DND-41 (cell line): ENCODE data around the gene STH.

Experiments used
- ATAC-seq: fragments of 200-7000 bp; cut with Tn5 transposase; 3 replicates; pipeline ENCODE4 v1.9.1; 2021; ENCODE audit warnings: low read depth; ENCODE audit not compliant: insufficient read depth
- DNase-seq: peaks from one replicate; pipeline ENCODE4 v3.0.0-alpha.2; 2020
- H2AFZ ChIP-seq: 2 replicates; pipeline ENCODE4 v1.6.0; 2012; ENCODE audit warnings: low read depth, low read length
- H3K27ac ChIP-seq: 2 replicates; pipeline ENCODE4 v1.5.1; 2012; ENCODE audit warnings: low read length, inconsistent platforms
- H3K27me3 ChIP-seq: fragments of 200-600 bp; sonication (generic); 2 replicates; pipeline ENCODE4 v1.6.0; 2012; ENCODE audit warnings: low read length, mild to moderate bottlenecking, inconsistent platforms; ENCODE audit not compliant: insufficient read depth, poor library complexity
- H3K36me3 ChIP-seq: 2 replicates; pipeline ENCODE4 v1.5.1; 2012; ENCODE audit warnings: low read length, inconsistent platforms; ENCODE audit not compliant: insufficient read depth
- H3K4me1 ChIP-seq: 2 replicates; pipeline ENCODE4 v1.5.1; 2012; ENCODE audit warnings: mild to moderate bottlenecking, low read length; ENCODE audit not compliant: insufficient read depth
- H3K4me2 ChIP-seq: 2 replicates; pipeline ENCODE4 v1.6.0; 2012; ENCODE audit warnings: mild to moderate bottlenecking, moderate library complexity, low read length, inconsistent platforms; ENCODE audit not compliant: insufficient read depth
- H3K4me3 ChIP-seq, 2 experiments: fragments of 200-600 bp in 1 of 2; shearing (Covaris generic) in 1 of 2; 2 replicates each; pipeline ENCODE4 v1.5.1; 2012 to 2016; ENCODE audit warnings: inconsistent platforms in 2 of 2, low read length in 2 of 2, mild to moderate bottlenecking in 2 of 2, low read depth in 1 of 2, moderate library complexity in 1 of 2
- H3K79me2 ChIP-seq: 2 replicates; pipeline ENCODE4 v1.6.0; 2012; ENCODE audit warnings: low read length, inconsistent platforms; ENCODE audit not compliant: insufficient read depth
- H3K9ac ChIP-seq: 2 replicates; pipeline ENCODE4 v1.6.0; 2012; ENCODE audit warnings: low read depth, mild to moderate bottlenecking, inconsistent platforms, low read length, moderate library complexity
- H3K9me3 ChIP-seq: 2 replicates; pipeline ENCODE4 v1.5.1; 2012; ENCODE audit warnings: low read length, moderate library complexity, mild to moderate bottlenecking, inconsistent platforms; ENCODE audit not compliant: insufficient read depth, severe bottlenecking
- H4K20me1 ChIP-seq: 2 replicates; pipeline ENCODE4 v1.6.0; 2012; ENCODE audit warnings: low read length; ENCODE audit not compliant: insufficient read depth
- EZH2 ChIP-seq: IDR thresholded peaks from 3 replicates; pipeline ENCODE4 v1.6.1; 2012; ENCODE audit warnings: borderline replicate concordance, low read depth, mild to moderate bottlenecking, moderate library complexity, low read length, inconsistent platforms; ENCODE audit not compliant: severe bottlenecking
- TF ChIP-seq, protein P1 (sequence below): IDR thresholded peaks from 2 replicates; pipeline ENCODE4 v1.5.1; 2012; ENCODE audit warnings: borderline replicate concordance, low read length, moderate library complexity, mild to moderate bottlenecking; ENCODE audit not compliant: poor library complexity, severe bottlenecking; ENCODE audit errors: extremely low read depth

STH gene

GRCh38 chr17:45993962-45994627, 5.0 kb upstream of the STH start:
- Histone ChIP-seq H3K4me2 (no peak overlapping the region), H4K20me1 (no peaks in the 10 kb centered on the region), H2AFZ (no peak overlapping the region), H3K9ac (no peak overlapping the region), H3K27ac (no peak overlapping the region), H3K4me3 (no peak overlapping the region), H3K27me3 (no peaks in the 10 kb centered on the region), H3K79me2 (no peaks in the 10 kb centered on the region), H3K9me3 (no peaks in the 10 kb centered on the region), H3K36me3 (no peaks in the 10 kb centered on the region), H3K4me1 (no peaks in the 10 kb centered on the region)
- DNase-seq (no peak), ATAC-seq (no peak)
- TF ChIP-seq EZH2: no peak
- TF ChIP-seq, protein P1, sequence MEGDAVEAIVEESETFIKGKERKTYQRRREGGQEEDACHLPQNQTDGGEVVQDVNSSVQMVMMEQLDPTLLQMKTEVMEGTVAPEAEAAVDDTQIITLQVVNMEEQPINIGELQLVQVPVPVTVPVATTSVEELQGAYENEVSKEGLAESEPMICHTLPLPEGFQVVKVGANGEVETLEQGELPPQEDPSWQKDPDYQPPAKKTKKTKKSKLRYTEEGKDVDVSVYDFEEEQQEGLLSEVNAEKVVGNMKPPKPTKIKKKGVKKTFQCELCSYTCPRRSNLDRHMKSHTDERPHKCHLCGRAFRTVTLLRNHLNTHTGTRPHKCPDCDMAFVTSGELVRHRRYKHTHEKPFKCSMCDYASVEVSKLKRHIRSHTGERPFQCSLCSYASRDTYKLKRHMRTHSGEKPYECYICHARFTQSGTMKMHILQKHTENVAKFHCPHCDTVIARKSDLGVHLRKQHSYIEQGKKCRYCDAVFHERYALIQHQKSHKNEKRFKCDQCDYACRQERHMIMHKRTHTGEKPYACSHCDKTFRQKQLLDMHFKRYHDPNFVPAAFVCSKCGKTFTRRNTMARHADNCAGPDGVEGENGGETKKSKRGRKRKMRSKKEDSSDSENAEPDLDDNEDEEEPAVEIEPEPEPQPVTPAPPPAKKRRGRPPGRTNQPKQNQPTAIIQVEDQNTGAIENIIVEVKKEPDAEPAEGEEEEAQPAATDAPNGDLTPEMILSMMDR: no peak

DNA sequence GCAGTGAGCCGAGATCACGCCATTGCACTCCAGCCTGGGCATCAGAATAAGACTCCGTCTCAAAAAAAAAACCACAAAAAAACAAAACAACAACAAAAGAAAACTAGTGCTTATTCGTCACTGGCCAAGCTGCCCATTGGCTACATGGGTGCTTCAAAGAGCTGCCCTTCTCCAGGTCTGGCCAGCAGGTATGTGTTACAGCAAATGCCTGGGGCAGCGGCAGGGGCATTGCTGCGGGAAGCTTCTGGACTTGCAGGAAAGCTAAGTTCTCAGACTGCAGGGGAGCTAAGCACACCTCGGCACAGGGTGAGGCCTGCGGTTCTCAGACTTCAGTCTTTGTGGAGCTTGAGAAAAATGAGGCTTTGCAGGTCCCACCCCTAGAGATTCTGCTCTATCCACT, 4.1 kb upstream of the STH start:
- H4K20me1 ChIP-seq: no peaks in the 10 kb centered on the region
- TF ChIP-seq EZH2: no peak
- TF ChIP-seq, protein P1: no peak
- no peaks in the 10 kb centered on the region for H3K4me1 ChIP-seq
- DNase-seq: no peak
- no peaks in the 10 kb centered on the region for H3K9me3 ChIP-seq
- no peaks in the 10 kb centered on the region for H3K79me2 ChIP-seq
- no peak overlapping the region for H3K9ac ChIP-seq
- H3K4me2 ChIP-seq: no peak overlapping the region
- ATAC-seq: no peak
- H3K27me3 ChIP-seq: no peaks in the 10 kb centered on the region
- H3K36me3 ChIP-seq: no peaks in the 10 kb centered on the region
- H3K27ac ChIP-seq: no peak overlapping the region
- no peak overlapping the region for H2AFZ ChIP-seq
- H3K4me3 ChIP-seq: no peak overlapping the region

DNA sequence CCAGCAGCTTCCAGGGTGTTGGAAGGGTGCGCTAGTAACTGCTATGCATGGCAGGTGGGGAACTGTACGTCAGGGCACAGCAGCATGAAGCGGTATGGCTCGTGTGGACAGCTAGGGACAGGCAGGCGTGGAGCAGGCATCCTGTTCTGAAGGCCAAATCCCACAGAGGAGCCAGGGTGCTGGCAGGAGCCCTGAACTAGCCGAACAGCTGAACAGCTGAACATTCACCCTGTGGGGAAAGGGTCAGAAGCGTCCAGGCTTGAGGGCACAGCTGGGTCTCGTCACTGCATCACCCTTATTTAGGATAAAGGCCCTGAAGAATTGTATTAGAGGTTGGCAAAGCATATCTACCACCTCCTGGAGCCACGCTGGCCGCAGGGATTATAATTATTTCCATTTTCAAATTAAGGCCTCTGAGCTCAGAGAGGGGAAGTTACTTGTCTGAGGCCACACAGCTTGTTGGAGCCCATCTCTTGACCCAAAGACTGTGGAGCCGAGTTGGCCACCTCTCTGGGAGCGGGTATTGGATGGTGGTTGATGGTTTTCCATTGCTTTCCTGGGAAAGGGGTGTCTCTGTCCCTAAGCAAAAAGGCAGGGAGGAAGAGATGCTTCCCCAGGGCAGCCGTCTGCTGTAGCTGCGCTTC, 3.3 kb upstream of the STH start:
- Histone ChIP-seq H3K27ac (no peak overlapping the region), H3K4me2 (no peak overlapping the region), H4K20me1 (no peaks in the 10 kb centered on the region), H3K4me1 (no peaks in the 10 kb centered on the region), H3K36me3 (no peaks in the 10 kb centered on the region), H2AFZ (no peak overlapping the region), H3K27me3 (no peaks in the 10 kb centered on the region), H3K4me3 (no peak overlapping the region), H3K79me2 (no peaks in the 10 kb centered on the region), H3K9me3 (no peaks in the 10 kb centered on the region), H3K9ac (no peak overlapping the region)
- no peak for DNase-seq
- ATAC-seq: no peak
- no peak for TF ChIP-seq EZH2
- TF ChIP-seq, protein P1: no peak
